Hepatocyte (in vitro differentiated cells): ENCODE results near the gene ANKRD52. TPM values are rescaled to one million over a fixed set of nuclear protein-coding genes. Genes with fewer than 3 reads are reported as not detected.

Source experiments
- DNase-seq: peaks from one replicate; pipeline ENCODE4 v3.0.0-alpha.2; 2016; ENCODE audit warnings: low spot score
- H2AFZ ChIP-seq: fragments of 200-600 bp; sonication (generic); 2 replicates; pipeline ENCODE4 v1.6.0; 2016; ENCODE audit warnings: antibody characterized with exemption, mild to moderate bottlenecking
- H3K27ac ChIP-seq: fragments of 200-600 bp; sonication (generic); 2 replicates; pipeline ENCODE4 v1.5.1; 2016; ENCODE audit warnings: mild to moderate bottlenecking
- H3K27me3 ChIP-seq: fragments of 200-600 bp; sonication (generic); 2 replicates; pipeline ENCODE4 v1.6.1; 2016
- H3K36me3 ChIP-seq: fragments of 200-600 bp; sonication (generic); replicated peaks from 2 replicates; pipeline ENCODE4 v1.5.1; 2016; ENCODE audit warnings: low read depth; ENCODE audit not compliant: insufficient read depth
- H3K4me1 ChIP-seq: fragments of 200-600 bp; sonication (generic); 2 replicates; pipeline ENCODE4 v1.5.1; 2016; ENCODE audit warnings: mild to moderate bottlenecking, moderate library complexity; ENCODE audit not compliant: insufficient read depth
- H3K4me2 ChIP-seq: fragments of 200-600 bp; sonication (generic); 2 replicates; pipeline ENCODE4 v1.6.0; 2016
- H3K4me3 ChIP-seq: fragments of 200-600 bp; sonication (generic); 2 replicates; pipeline ENCODE4 v1.5.1; 2016; ENCODE audit warnings: mild to moderate bottlenecking
- H3K79me2 ChIP-seq: fragments of 200-600 bp; sonication (generic); 2 replicates; pipeline ENCODE4 v1.6.0; 2017; ENCODE audit warnings: mild to moderate bottlenecking
- H3K9me2 ChIP-seq: fragments of 200-600 bp; sonication (generic); replicated peaks from 2 replicates; pipeline ENCODE4 v1.6.0; 2017; ENCODE audit warnings: mild to moderate bottlenecking; ENCODE audit not compliant: insufficient read depth
- H3K9me3 ChIP-seq: fragments of 200-600 bp; sonication (generic); 2 replicates; pipeline ENCODE4 v1.5.1; 2016; ENCODE audit warnings: low read depth, mild to moderate bottlenecking
- H4K20me1 ChIP-seq: fragments of 200-600 bp; sonication (generic); 2 replicates; pipeline ENCODE4 v1.6.0; 2016; ENCODE audit warnings: mild to moderate bottlenecking; ENCODE audit not compliant: insufficient read depth, poor library complexity, severe bottlenecking
- EZH2 ChIP-seq: fragments of 200-600 bp; sonication (generic); IDR thresholded peaks from 2 replicates; pipeline ENCODE4 v1.6.1; 2016; ENCODE audit warnings: antibody characterized with exemption, mild to moderate bottlenecking, borderline replicate concordance
- EZH2phosphoT487 ChIP-seq: fragments of 200-600 bp; sonication (generic); IDR thresholded peaks from one replicate; pipeline ENCODE4 v1.6.1; 2018; ENCODE audit warnings: antibody characterized with exemption, mild to moderate bottlenecking, low read depth, moderate library complexity; ENCODE audit not compliant: unreplicated experiment, severe bottlenecking
- WGBS: methylation state at CpG from one replicate; pipeline ENCODE4 v1.1.6; 2016; ENCODE audit warnings: low lambda C conversion rate; ENCODE audit errors: missing lambda C conversion rate; 5-methylcytosine and 5-hydroxymethylcytosine counted together
- polyA plus RNA-seq: library from polyadenylated mRNA; unstranded; fragments of >200 nt; fragmentation: Nextera tagmentation; extraction: Ambion mirVana; gene quantifications from 2 replicates; pipeline ENCODE4 v1.2.1, GENCODE V29; 2016
- total RNA-seq: library from RNA; depleted of rRNA; stranded (reverse); fragments of >200 nt; gene quantifications from 2 replicates; pipeline ENCODE4 v1.2.3, GENCODE V29; 2014
- TF ChIP-seq, protein P1 (sequence below): fragments of 200-600 bp; sonication (generic); IDR thresholded peaks from 2 replicates; pipeline ENCODE4 v1.5.1; 2016; ENCODE audit warnings: antibody characterized with exemption, mild to moderate bottlenecking; ENCODE audit not compliant: poor library complexity

ANKRD52 gene
- total and polyA plus RNA-seq, 2 experiments from 2014 or later, result 23.3 to 37.2 TPM

DNA sequence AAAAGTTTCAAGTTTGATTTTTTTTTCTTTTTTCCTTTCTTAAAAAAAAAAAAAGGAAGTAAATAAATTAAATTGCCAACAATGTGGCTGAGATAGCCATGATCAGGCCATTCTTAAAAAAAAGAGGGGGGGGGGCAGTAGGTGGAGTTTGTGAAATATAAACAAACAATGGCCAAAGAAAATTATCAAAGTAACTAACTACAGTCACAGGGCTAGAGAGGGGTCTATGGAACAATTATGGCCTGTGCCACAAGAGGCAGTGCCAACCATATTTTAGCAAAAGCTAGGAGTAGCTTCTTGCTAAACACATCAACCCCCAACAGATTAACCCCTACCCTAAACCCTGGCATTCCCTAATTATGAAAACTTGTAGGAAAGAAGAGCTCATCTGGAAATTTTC is 52.7 kb downstream of the ANKRD52 start:
- no peaks in the 10 kb centered on the region for H3K27me3 ChIP-seq
- H3K4me2 ChIP-seq, result no peak overlapping the region
- H3K4me3 ChIP-seq, result no peak overlapping the region
- H3K9me3 ChIP-seq, result no peaks in the 10 kb centered on the region
- H3K27ac ChIP-seq, result no peak overlapping the region
- no peak for DNase-seq
- H3K36me3 ChIP-seq, result peaks cover 4% of the 10 kb centered on the region
- H2AFZ ChIP-seq, result no peak overlapping the region
- H3K9me2 ChIP-seq, result no peaks in the 10 kb centered on the region
- H3K4me1 ChIP-seq, result no peaks in the 10 kb centered on the region
- no peaks in the 10 kb centered on the region for H3K79me2 ChIP-seq
- H4K20me1 ChIP-seq, result no peaks in the 10 kb centered on the region
- TF ChIP-seq, protein P1, sequence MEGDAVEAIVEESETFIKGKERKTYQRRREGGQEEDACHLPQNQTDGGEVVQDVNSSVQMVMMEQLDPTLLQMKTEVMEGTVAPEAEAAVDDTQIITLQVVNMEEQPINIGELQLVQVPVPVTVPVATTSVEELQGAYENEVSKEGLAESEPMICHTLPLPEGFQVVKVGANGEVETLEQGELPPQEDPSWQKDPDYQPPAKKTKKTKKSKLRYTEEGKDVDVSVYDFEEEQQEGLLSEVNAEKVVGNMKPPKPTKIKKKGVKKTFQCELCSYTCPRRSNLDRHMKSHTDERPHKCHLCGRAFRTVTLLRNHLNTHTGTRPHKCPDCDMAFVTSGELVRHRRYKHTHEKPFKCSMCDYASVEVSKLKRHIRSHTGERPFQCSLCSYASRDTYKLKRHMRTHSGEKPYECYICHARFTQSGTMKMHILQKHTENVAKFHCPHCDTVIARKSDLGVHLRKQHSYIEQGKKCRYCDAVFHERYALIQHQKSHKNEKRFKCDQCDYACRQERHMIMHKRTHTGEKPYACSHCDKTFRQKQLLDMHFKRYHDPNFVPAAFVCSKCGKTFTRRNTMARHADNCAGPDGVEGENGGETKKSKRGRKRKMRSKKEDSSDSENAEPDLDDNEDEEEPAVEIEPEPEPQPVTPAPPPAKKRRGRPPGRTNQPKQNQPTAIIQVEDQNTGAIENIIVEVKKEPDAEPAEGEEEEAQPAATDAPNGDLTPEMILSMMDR, result peak; percentile 13
- TF ChIP-seq EZH2phosphoT487, result no peak
- no peak for TF ChIP-seq EZH2

DNA sequence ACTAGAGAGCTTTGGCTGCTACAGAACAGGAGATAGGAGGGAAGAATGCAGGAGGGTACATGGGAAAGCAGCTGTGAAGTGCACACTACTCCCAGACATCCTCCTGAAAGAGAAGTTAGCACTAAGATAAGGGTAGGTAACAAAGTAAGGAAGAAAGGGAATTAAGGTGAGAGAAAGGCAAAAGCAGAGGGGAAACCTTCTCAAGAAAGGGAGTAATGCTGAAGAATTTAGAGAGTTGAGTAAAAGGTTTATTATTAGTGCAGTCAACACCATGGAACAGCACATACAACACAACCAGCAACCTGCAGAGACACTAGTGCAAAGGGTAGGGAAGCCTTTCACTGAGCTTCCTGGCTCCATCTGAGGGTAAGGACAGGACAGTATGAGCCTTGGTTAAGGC is 53.9 kb downstream of the ANKRD52 start:
- Histone ChIP-seq H3K79me2 (no peaks in the 10 kb centered on the region), H2AFZ (no peak overlapping the region), H3K9me3 (no peaks in the 10 kb centered on the region), H3K4me3 (no peak overlapping the region), H3K9me2 (no peaks in the 10 kb centered on the region), H3K27ac (no peak overlapping the region), H3K4me1 (no peaks in the 10 kb centered on the region), H3K27me3 (no peaks in the 10 kb centered on the region), H3K36me3 (no peaks in the 10 kb centered on the region), H4K20me1 (no peaks in the 10 kb centered on the region), H3K4me2 (no peak overlapping the region)
- TF ChIP-seq EZH2phosphoT487 (no peak), EZH2 (no peak)
- TF ChIP-seq, protein P1, result no peak
- DNase-seq, result no peak

DNA sequence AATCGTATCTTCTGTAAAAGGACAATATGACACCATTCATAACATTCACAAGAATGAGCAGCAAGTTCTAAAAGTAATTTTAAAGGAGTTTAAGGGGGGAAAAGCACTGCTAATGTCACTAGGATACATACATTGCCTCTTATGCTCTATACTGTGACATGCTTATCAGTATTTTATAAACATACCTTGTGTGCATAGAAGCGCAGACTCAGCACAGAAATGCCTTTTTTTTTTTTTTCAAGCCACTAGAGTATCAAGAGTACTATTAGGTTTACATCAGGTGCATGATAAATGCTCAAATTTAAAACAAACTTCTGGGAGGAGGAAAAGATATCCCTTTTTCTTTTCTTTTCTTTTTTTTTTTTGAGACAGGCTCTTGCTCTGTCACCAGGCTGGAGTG is 55.3 kb downstream of the ANKRD52 start:
- no peaks in the 10 kb centered on the region for H3K9me2 ChIP-seq
- no peaks in the 10 kb centered on the region for H3K4me1 ChIP-seq
- no peak overlapping the region for H3K4me3 ChIP-seq
- no peak overlapping the region for H3K27ac ChIP-seq
- WGBS, result 80% methylated on average over 2 of the region's 2 CpGs
- H4K20me1 ChIP-seq, result no peaks in the 10 kb centered on the region
- H3K36me3 ChIP-seq, result no peaks in the 10 kb centered on the region
- no peak overlapping the region for H2AFZ ChIP-seq
- H3K4me2 ChIP-seq, result no peak overlapping the region
- no peaks in the 10 kb centered on the region for H3K9me3 ChIP-seq
- no peaks in the 10 kb centered on the region for H3K27me3 ChIP-seq
- no peak for DNase-seq
- no peaks in the 10 kb centered on the region for H3K79me2 ChIP-seq
- TF ChIP-seq EZH2, result no peak
- TF ChIP-seq, protein P1, result no peak
- no peak for TF ChIP-seq EZH2phosphoT487

DNA sequence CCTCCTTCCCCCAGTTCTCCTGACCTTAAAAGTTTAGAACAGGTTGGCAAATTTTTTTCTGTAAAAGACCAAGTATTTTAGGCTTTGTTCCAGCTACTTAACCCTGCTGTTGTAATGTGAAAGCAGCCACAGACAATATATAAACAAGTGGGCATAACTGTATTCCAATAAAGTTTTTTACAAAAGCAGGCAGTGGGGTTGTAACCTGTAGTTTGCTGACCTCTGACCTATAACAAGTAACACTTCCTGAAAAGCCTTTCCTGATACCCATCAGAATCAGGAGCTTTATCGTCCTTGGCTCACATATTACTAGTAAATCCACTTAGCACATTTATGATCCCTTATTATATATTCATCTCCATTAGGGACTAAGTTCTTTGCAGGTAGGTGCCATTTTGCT is 55.8 kb downstream of the ANKRD52 start:
- DNase-seq, result no peak
- Histone ChIP-seq H3K9me2 (no peaks in the 10 kb centered on the region), H3K4me2 (no peak overlapping the region), H3K36me3 (no peaks in the 10 kb centered on the region), H3K4me3 (no peak overlapping the region), H4K20me1 (no peaks in the 10 kb centered on the region), H3K4me1 (no peaks in the 10 kb centered on the region), H3K27me3 (no peaks in the 10 kb centered on the region), H3K79me2 (no peaks in the 10 kb centered on the region), H3K9me3 (no peaks in the 10 kb centered on the region), H3K27ac (no peak overlapping the region), H2AFZ (no peak overlapping the region)
- WGBS, result 50% methylated on average over 1 of the region's 1 CpG
- TF ChIP-seq EZH2, result no peak
- no peak for TF ChIP-seq EZH2phosphoT487
- TF ChIP-seq, protein P1, result no peak
